H9 (cell line): ENCODE data around the gene MFAP3. TPM values are rescaled to one million over a fixed set of nuclear protein-coding genes. Genes with fewer than 3 reads are reported as not detected.

Source experiments
- DNase-seq: peaks from one replicate; pipeline ENCODE4 v3.0.0-alpha.2; 2017
- H2AFZ ChIP-seq: one replicate; pipeline ENCODE4 v1.6.1; 2013; ENCODE audit warnings: mild to moderate bottlenecking, low read length, control low read depth, moderate library complexity
- H2AK5ac ChIP-seq: 2 replicates; pipeline ENCODE4 v1.6.1; 2013; ENCODE audit warnings: low read length, control low read depth, mixed read lengths; ENCODE audit not compliant: insufficient read length
- H2BK120ac ChIP-seq: one replicate; pipeline ENCODE4 v1.6.1; 2013; ENCODE audit warnings: low read depth, mild to moderate bottlenecking, low read length, control low read depth, inconsistent platforms; ENCODE audit not compliant: poor library complexity, severe bottlenecking
- H2BK12ac ChIP-seq: 2 replicates; pipeline ENCODE4 v1.6.1; 2013; ENCODE audit warnings: low read length, control low read depth, mixed read lengths, low read depth; ENCODE audit not compliant: insufficient read length
- H2BK15ac ChIP-seq: 2 replicates; pipeline ENCODE4 v1.6.1; 2013; ENCODE audit warnings: low read depth, low read length, control low read depth
- H2BK20ac ChIP-seq: one replicate; pipeline ENCODE4 v1.6.1; 2013; ENCODE audit warnings: low read depth, mild to moderate bottlenecking, low read length, control low read depth, inconsistent platforms; ENCODE audit not compliant: poor library complexity, severe bottlenecking
- H2BK5ac ChIP-seq: 2 replicates; pipeline ENCODE4 v1.6.1; 2013; ENCODE audit warnings: low read length, control low read depth, mixed read lengths; ENCODE audit not compliant: insufficient read length
- H3K14ac ChIP-seq: 2 replicates; pipeline ENCODE4 v1.6.1; 2013; ENCODE audit warnings: low read length, control low read depth; ENCODE audit not compliant: insufficient read depth
- H3K18ac ChIP-seq: 2 replicates; pipeline ENCODE4 v1.6.1; 2013; ENCODE audit warnings: low read depth, mild to moderate bottlenecking, mixed read lengths, low read length, control low read depth; ENCODE audit not compliant: insufficient read length
- H3K23ac ChIP-seq: 2 replicates; pipeline ENCODE4 v1.6.1; 2013; ENCODE audit warnings: low read length, control low read depth, mixed read lengths, low read depth; ENCODE audit not compliant: insufficient read length
- H3K23me2 ChIP-seq: 2 replicates; pipeline ENCODE4 v1.6.1; 2013; ENCODE audit warnings: low read depth, mild to moderate bottlenecking, mixed read lengths, low read length, control low read depth; ENCODE audit not compliant: insufficient read length, poor library complexity, severe bottlenecking
- H3K27ac ChIP-seq: 2 replicates; pipeline ENCODE4 v1.5.1; 2013; ENCODE audit warnings: low read length, control low read depth, mixed read lengths, low read depth; ENCODE audit not compliant: insufficient read length
- H3K27me3 ChIP-seq: 2 replicates; pipeline ENCODE4 v1.6.1; 2013; ENCODE audit warnings: low read length, control low read depth, inconsistent platforms; ENCODE audit not compliant: insufficient read depth
- H3K4ac ChIP-seq: 2 replicates; pipeline ENCODE4 v1.6.1; 2013; ENCODE audit warnings: low read depth, mild to moderate bottlenecking, control low read depth, inconsistent platforms, low read length, moderate library complexity
- H3K4me1 ChIP-seq: 2 replicates; pipeline ENCODE4 v1.6.1; 2013; ENCODE audit warnings: low read length, control low read depth, inconsistent platforms; ENCODE audit not compliant: insufficient read depth
- H3K4me2 ChIP-seq: 2 replicates; pipeline ENCODE4 v1.6.1; 2013; ENCODE audit warnings: low read length, control low read depth, mixed read lengths; ENCODE audit not compliant: insufficient read length, insufficient read depth
- H3K56ac ChIP-seq: 2 replicates; pipeline ENCODE4 v1.6.1; 2013; ENCODE audit warnings: low read depth, mild to moderate bottlenecking, mixed read lengths, low read length, control low read depth; ENCODE audit not compliant: insufficient read length
- H3K79me1 ChIP-seq: 2 replicates; pipeline ENCODE4 v1.6.1; 2013; ENCODE audit warnings: low read depth, mild to moderate bottlenecking, moderate library complexity, low read length, control low read depth, inconsistent platforms; ENCODE audit not compliant: insufficient read depth, poor library complexity, severe bottlenecking
- H3K79me2 ChIP-seq: 2 replicates; pipeline ENCODE4 v1.6.1; 2013; ENCODE audit warnings: low read length, control low read depth, inconsistent platforms; ENCODE audit not compliant: insufficient read depth
- H3K9ac ChIP-seq: 2 replicates; pipeline ENCODE4 v1.6.1; 2013; ENCODE audit warnings: low read length, control low read depth, mixed read lengths; ENCODE audit not compliant: insufficient read length; ENCODE audit errors: extremely low read depth
- H3K9me3 ChIP-seq: one replicate; pipeline ENCODE4 v1.6.1; 2013; ENCODE audit warnings: low read depth, low read length, inconsistent platforms; ENCODE audit not compliant: control insufficient read depth
- H3T11ph ChIP-seq: one replicate; pipeline ENCODE4 v1.6.1; 2013; ENCODE audit warnings: mild to moderate bottlenecking, low read length, control low read depth, inconsistent platforms
- H4K20me1 ChIP-seq: one replicate; pipeline ENCODE4 v1.6.1; 2013; ENCODE audit not compliant: control insufficient read depth, insufficient read length, insufficient read depth
- H4K5ac ChIP-seq: 2 replicates; pipeline ENCODE4 v1.6.1; 2013; ENCODE audit warnings: low read depth, mild to moderate bottlenecking, mixed read lengths, low read length, control low read depth; ENCODE audit not compliant: insufficient read length
- H4K8ac ChIP-seq: replicated peaks from 2 replicates; pipeline ENCODE4 v1.6.1; 2013; ENCODE audit warnings: low read length, control low read depth, mixed read lengths, low read depth; ENCODE audit not compliant: insufficient read length
- H4K91ac ChIP-seq: 2 replicates; pipeline ENCODE4 v1.6.1; 2013; ENCODE audit warnings: low read depth, mild to moderate bottlenecking, moderate library complexity, mixed read lengths, low read length, control low read depth; ENCODE audit not compliant: insufficient read length
- H3K27ac Mint-ChIP-seq, 3 experiments: 2 replicates in 2 of 3; 3 replicates in 1 of 3; pipeline ENCODE4 v1.8.0; 2020 to 2021; ENCODE audit warnings: mixed read lengths in 3 of 3, mild to moderate bottlenecking in 1 of 3, moderate library complexity in 1 of 3
- H3K27me3 Mint-ChIP-seq: 2 replicates; pipeline ENCODE4 v1.8.0; 2021; ENCODE audit warnings: low read depth, mild to moderate bottlenecking, moderate library complexity, mixed read lengths
- H3K36me3 Mint-ChIP-seq, 3 experiments: 2 replicates in 2 of 3; 3 replicates in 1 of 3; pipeline ENCODE4 v1.8.0; 2020 to 2021; ENCODE audit warnings: low read depth in 3 of 3, mixed read lengths in 3 of 3; ENCODE audit not compliant: insufficient read depth in 1 of 3
- H3K4me1 Mint-ChIP-seq, 2 experiments: 2 replicates each; pipeline ENCODE4 v1.8.0; 2020; ENCODE audit warnings: mixed read lengths in 2 of 2
- H3K4me3 Mint-ChIP-seq, 2 experiments: 2 replicates in 1 of 2; 3 replicates in 1 of 2; pipeline ENCODE4 v1.8.0; 2020 to 2021; ENCODE audit warnings: mild to moderate bottlenecking in 2 of 2, mixed read lengths in 2 of 2, moderate library complexity in 1 of 2
- H3K9me3 Mint-ChIP-seq, 2 experiments: 2 replicates in 1 of 2; 3 replicates in 1 of 2; pipeline ENCODE4 v1.8.0; 2020; ENCODE audit warnings: mild to moderate bottlenecking in 2 of 2, mixed read lengths in 2 of 2, moderate library complexity in 1 of 2
- CTCF ChIP-seq: fragments of 200-600 bp; sonication (generic); conservative IDR thresholded peaks from 3 replicates; pipeline ENCODE4 v1.8.0; 2021; ENCODE audit warnings: antibody characterized with exemption, mild to moderate bottlenecking
- WGBS: extraction: QIAGEN DNeasy Blood & Tissue Kit; methylation state at CpG from one replicate; pipeline ENCODE4 v1.1.7; 2013; ENCODE audit warnings: missing lambda C conversion rate, low lambda C conversion rate, mixed read lengths; ENCODE audit not compliant: insufficient read length; ENCODE audit errors: extremely low coverage; 5-methylcytosine and 5-hydroxymethylcytosine counted together
- total RNA-seq: library from RNA; stranded (reverse); gene quantifications from 2 replicates; pipeline ENCODE4 v1.2.1, GENCODE V29; 2021

The MFAP3 gene
- total RNA-seq, 1 experiment from 2014 or later, result 24.5 TPM

DNA sequence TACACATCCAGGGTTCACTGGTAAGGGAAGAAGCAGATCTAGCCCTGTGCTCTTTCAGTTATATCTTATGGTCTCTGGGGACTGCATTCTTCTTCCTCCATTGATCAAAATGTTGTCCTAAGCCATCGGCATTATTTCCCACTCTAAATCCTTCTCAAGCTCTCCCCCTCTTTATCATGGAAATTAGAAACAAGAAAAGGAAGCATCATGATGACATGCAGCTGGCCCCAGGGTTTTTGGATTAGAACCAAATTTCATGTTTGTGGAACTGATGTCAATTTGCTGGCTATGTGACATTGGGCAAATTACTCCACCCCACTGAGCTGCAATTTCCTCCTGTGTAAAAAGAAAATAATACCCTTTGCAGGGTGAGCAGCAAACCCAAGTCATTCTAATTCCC lies 39.5 kb downstream of the MFAP3 start:
- H4K8ac ChIP-seq, result no peak overlapping the region
- no peak overlapping the region for H3K9ac ChIP-seq
- H3K23ac ChIP-seq, result no peak overlapping the region
- no peak for DNase-seq
- no CpG with 5 or more reads among the region's 1 CpG for whole genome bisulfite sequencing
- H2BK120ac ChIP-seq, result no peak overlapping the region
- no peak overlapping the region for H3K27ac ChIP-seq
- no peak for TF ChIP-seq CTCF
- no peak overlapping the region for H3K56ac ChIP-seq
- H3K23me2 ChIP-seq, result no peaks in the 10 kb centered on the region
- H3T11ph ChIP-seq, result no peak overlapping the region
- Mint-ChIP-seq H3K4me1 (peaks cover 21 to 27% of the 10 kb centered on the region in 2 experiments), H3K27me3 (peaks cover 8% of the 10 kb centered on the region), H3K9me3 (peaks cover 2% of the 10 kb centered on the region in 2 experiments; a peak in 1 of 5 replicates), H3K4me3 (no peak overlapping the region; a peak in 1 of 5 replicates), H3K27ac (peak overlapping the region in 1 of 3 experiments; percentile 62; a peak in 1 of 7 replicates), H3K36me3 (no peaks in the 10 kb centered on the region)
- H2BK15ac ChIP-seq, result no peak overlapping the region
- no peaks in the 10 kb centered on the region for H4K20me1 ChIP-seq
- H2AK5ac ChIP-seq, result no peak overlapping the region
- no peaks in the 10 kb centered on the region for H3K79me2 ChIP-seq
- H4K91ac ChIP-seq, result no peak overlapping the region
- H3K79me1 ChIP-seq, result no peaks in the 10 kb centered on the region
- no peak overlapping the region for H4K5ac ChIP-seq
- H3K4me1 ChIP-seq, result peaks cover 3% of the 10 kb centered on the region; the same call in 1 of the 2 replicates
- no peak overlapping the region for H3K18ac ChIP-seq
- no peak overlapping the region for H2BK5ac ChIP-seq
- H3K9me3 ChIP-seq, result no peaks in the 10 kb centered on the region
- H3K4ac ChIP-seq, result no peak overlapping the region
- H2BK20ac ChIP-seq, result no peak overlapping the region
- H3K4me2 ChIP-seq, result no peak overlapping the region
- no peaks in the 10 kb centered on the region for H3K27me3 ChIP-seq
- no peak overlapping the region for H2AFZ ChIP-seq
- H2BK12ac ChIP-seq, result no peak overlapping the region
- H3K14ac ChIP-seq, result no peak overlapping the region
